Daoy (cell line): ENCODE data around the gene AGXT. TPM values are rescaled to one million over a fixed set of nuclear protein-coding genes. Genes with fewer than 3 reads are reported as not detected.

Experiments
- DNase-seq: peaks from one replicate; pipeline ENCODE4 v3.0.0-alpha.2; 2015; ENCODE audit warnings: low read depth
- total RNA-seq: library from RNA; depleted of rRNA; stranded (reverse); fragments of >200 nt; shearing (Covaris generic); gene quantifications from 2 replicates; pipeline ENCODE4 v1.2.3, GENCODE V29; 2014

Gene AGXT
- total RNA-seq, 1 experiment from 2014 or later, result not detected

- no peak for DNase-seq
Measured at GRCh38 chr2:240885566-240885965, 16.9 kb downstream of the AGXT start.

- no peak for DNase-seq
Measured at GRCh38 chr2:240886023-240886565, 17.5 kb downstream of the AGXT start.

- no peak for DNase-seq
Measured at GRCh38 chr2:240886678-240887609, 18.3 kb downstream of the AGXT start.

- DNase-seq, result no peak
Measured at GRCh38 chr2:240887631-240888030, 19.0 kb downstream of the AGXT start.

- no peak for DNase-seq
Measured at GRCh38 chr2:240888130-240888889, 19.7 kb downstream of the AGXT start.

- DNase-seq, result no peak
Measured at GRCh38 chr2:240888890-240889573, 20.4 kb downstream of the AGXT start.

- no peak for DNase-seq
Measured at GRCh38 chr2:240889601-240890560, 21.3 kb downstream of the AGXT start.

GRCh38 chr2:240890691-240891090 lies 22.1 kb downstream of the AGXT start:
- no peak for DNase-seq

- no peak for DNase-seq
Measured at GRCh38 chr2:240891492-240892340, 23.1 kb downstream of the AGXT start.

- DNase-seq, result no peak
Measured at GRCh38 chr2:240892356-240892755, 23.7 kb downstream of the AGXT start.

- DNase-seq, result no peak
Measured at GRCh38 chr2:240892925-240893324, 24.3 kb downstream of the AGXT start.

- peak; percentile 67 for DNase-seq
Measured at GRCh38 chr2:240893363-240893844, 24.8 kb downstream of the AGXT start.

- no peak for DNase-seq
Measured at GRCh38 chr2:240894006-240894405, 25.4 kb downstream of the AGXT start.

GRCh38 chr2:240894836-240895558 lies 26.4 kb downstream of the AGXT start:
- no peak for DNase-seq

- peak; percentile 37 for DNase-seq
Measured at GRCh38 chr2:240895656-240896388, 27.2 kb downstream of the AGXT start, which contains the start of gene MAB21L4. TSS of gene MAB21L4 (minus strand) at chr2:240896156. CDS start at chr2:240895997, 159 bp downstream.

GRCh38 chr2:240896394-240896793 lies 27.8 kb downstream of the AGXT start:
- DNase-seq, result no peak

- DNase-seq, result peak; percentile 39
Measured at GRCh38 chr2:240896871-240897692, 28.5 kb downstream of the AGXT start.
